Osteocyte (in vitro differentiated cells): ENCODE data around the gene EFR3B. TPM values are rescaled to one million over a fixed set of nuclear protein-coding genes. Genes with fewer than 3 reads are reported as not detected.
"Not testable (repeated sequence)": the region's sequence is repeated elsewhere in the genome, so short reads cannot be mapped to it uniquely, and the experiment has no call there.

Experiments used
- DNase-seq: peaks from one replicate; pipeline ENCODE4 v3.0.0; 2021; ENCODE audit warnings: mixed read lengths; ENCODE audit not compliant: unreplicated experiment; ENCODE audit errors: extremely low spot score
- H3K27ac Mint-ChIP-seq: one replicate; pipeline ENCODE4 v1.8.0; 2021; ENCODE audit warnings: mild to moderate bottlenecking, mixed read lengths; ENCODE audit not compliant: unreplicated experiment
- H3K27me3 Mint-ChIP-seq: one replicate; pipeline ENCODE4 v1.8.0; 2021; ENCODE audit warnings: mixed read lengths; ENCODE audit not compliant: unreplicated experiment
- H3K36me3 Mint-ChIP-seq: one replicate; pipeline ENCODE4 v1.8.0; 2021; ENCODE audit warnings: mixed read lengths; ENCODE audit not compliant: unreplicated experiment
- H3K4me1 Mint-ChIP-seq: one replicate; pipeline ENCODE4 v1.8.0; 2021; ENCODE audit warnings: mixed read lengths; ENCODE audit not compliant: unreplicated experiment
- H3K4me3 Mint-ChIP-seq: one replicate; pipeline ENCODE4 v1.8.0; 2021; ENCODE audit warnings: mild to moderate bottlenecking, moderate library complexity, mixed read lengths; ENCODE audit not compliant: unreplicated experiment
- H3K9me3 Mint-ChIP-seq: one replicate; pipeline ENCODE4 v1.8.0; 2021; ENCODE audit warnings: mixed read lengths; ENCODE audit not compliant: unreplicated experiment
- CTCF ChIP-seq: fragments of 200-600 bp; sonication (generic); IDR thresholded peaks from 2 replicates; pipeline ENCODE4 v1.5.0; 2021; ENCODE audit warnings: antibody characterized with exemption, mild to moderate bottlenecking, moderate library complexity
- total RNA-seq: library from RNA; stranded (reverse); gene quantifications from 2 replicates; pipeline ENCODE4 v1.2.1, GENCODE V29; 2021

The EFR3B gene
- total RNA-seq, 1 donor from 2014 or later = 1.3 TPM

- no peak overlapping the region for H3K4me3 Mint-ChIP-seq
- H3K27me3 Mint-ChIP-seq = no peaks in the 10 kb centered on the region
- no peaks in the 10 kb centered on the region for H3K4me1 Mint-ChIP-seq
- no peak for DNase-seq
- no peak for TF ChIP-seq CTCF
- H3K27ac Mint-ChIP-seq = no peak overlapping the region
- H3K9me3 Mint-ChIP-seq = no peaks in the 10 kb centered on the region
- H3K36me3 Mint-ChIP-seq = peaks cover 1% of the 10 kb centered on the region
These were observed 103.9 kb downstream of the EFR3B start for GRCh38 chr2:25145803-25146202.

GRCh38 chr2:25146896-25147295 lies 105.0 kb downstream of the EFR3B start:
- Mint-ChIP-seq H3K27me3 (no peaks in the 10 kb centered on the region), H3K4me3 (no peak overlapping the region), H3K9me3 (no peaks in the 10 kb centered on the region), H3K27ac (no peak overlapping the region), H3K4me1 (no peaks in the 10 kb centered on the region), H3K36me3 (peaks cover 1% of the 10 kb centered on the region)
- no peak for DNase-seq
- TF ChIP-seq CTCF = no peak

- DNase-seq = no peak
- Mint-ChIP-seq H3K27ac (no peak overlapping the region), H3K27me3 (no peaks in the 10 kb centered on the region), H3K36me3 (peaks cover 1% of the 10 kb centered on the region), H3K9me3 (no peaks in the 10 kb centered on the region), H3K4me3 (no peak overlapping the region), H3K4me1 (no peaks in the 10 kb centered on the region)
- no peak for TF ChIP-seq CTCF
These were observed 107.8 kb downstream of the EFR3B start for GRCh38 chr2:25149646-25150045.

- not testable (repeated sequence) for H3K4me3 Mint-ChIP-seq
These were observed 109.1 kb downstream of the EFR3B start for GRCh38 chr2:25150993-25151392.

GRCh38 chr2:25151718-25152117 lies 109.8 kb downstream of the EFR3B start:
- H3K4me1 Mint-ChIP-seq = no peaks in the 10 kb centered on the region
- DNase-seq = no peak
- no peak for TF ChIP-seq CTCF
- no peaks in the 10 kb centered on the region for H3K27me3 Mint-ChIP-seq
- H3K9me3 Mint-ChIP-seq = no peaks in the 10 kb centered on the region
- no peak overlapping the region for H3K4me3 Mint-ChIP-seq
- no peak overlapping the region for H3K27ac Mint-ChIP-seq
- peaks cover 1% of the 10 kb centered on the region for H3K36me3 Mint-ChIP-seq

More at GRCh38 chr2:25150993-25151392, 109.1 kb downstream of the EFR3B start:
- DNase-seq, H3K27me3 Mint-ChIP-seq, H3K4me1 Mint-ChIP-seq, H3K27ac Mint-ChIP-seq, H3K9me3 Mint-ChIP-seq, H3K36me3 Mint-ChIP-seq: not testable (repeated sequence)

GRCh38 chr2:25155401-25155800 lies 113.5 kb downstream of the EFR3B start:
- H3K27me3 Mint-ChIP-seq = no peaks in the 10 kb centered on the region
- no peak overlapping the region for H3K4me3 Mint-ChIP-seq
- no peaks in the 10 kb centered on the region for H3K9me3 Mint-ChIP-seq
- H3K27ac Mint-ChIP-seq = no peak overlapping the region
- peaks cover 2% of the 10 kb centered on the region for H3K4me1 Mint-ChIP-seq
- no peak for TF ChIP-seq CTCF
- no peaks in the 10 kb centered on the region for H3K36me3 Mint-ChIP-seq
- no peak for DNase-seq
